ENCODE measurements around the gene IER3. TPM values are rescaled to one million over a fixed set of nuclear protein-coding genes. Genes with fewer than 3 reads are reported as not detected.

The IER3 gene
- total RNA-seq, 1 donor from 2014 or later: 285 TPM

DNA sequence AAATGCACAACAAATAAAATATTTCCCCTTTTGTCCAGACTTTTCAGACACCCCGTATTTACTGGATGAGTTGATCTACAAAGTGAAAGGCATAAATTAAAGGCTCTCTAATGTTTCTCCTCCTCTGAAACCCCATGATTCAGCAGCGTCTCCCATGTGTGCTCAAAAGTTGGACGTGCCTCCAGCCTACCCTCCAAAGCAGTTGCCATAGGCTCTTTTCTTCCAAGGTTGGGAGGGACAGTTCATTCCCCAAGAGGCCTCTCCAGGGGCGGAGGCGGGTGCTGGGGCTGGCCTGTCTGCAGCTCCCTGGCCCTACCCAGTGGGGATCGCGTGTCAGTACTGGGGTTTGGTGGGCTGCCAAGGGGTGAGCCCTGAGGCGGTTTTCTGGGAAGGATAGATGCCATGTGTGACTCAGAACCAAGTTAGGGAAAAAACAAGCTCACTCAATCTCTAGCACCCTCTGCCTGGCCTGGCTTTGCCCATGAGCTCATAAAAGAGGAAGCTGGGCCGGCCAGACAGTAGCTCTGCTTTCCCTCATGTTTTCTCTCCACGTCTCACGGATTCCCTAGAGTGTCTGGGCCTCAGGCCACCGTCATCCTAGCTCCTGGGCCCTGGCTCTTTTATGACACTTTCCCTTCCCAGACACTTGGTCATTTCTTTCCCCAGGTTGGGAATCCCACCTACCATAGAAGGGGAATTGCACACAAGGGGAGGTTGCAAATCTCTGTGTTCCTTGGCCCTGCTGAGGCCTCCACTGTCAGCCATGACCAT, 8.0 kb upstream of the IER3 start:
- intact Hi-C loops (cut with DNase I): loop anchor here (2.0 kb wide), 1 partner anchor 28 kb away; no protein-coding TSS in a partner anchor
- DNase-seq (ENCODE audit: low spot score): peak; percentile 95

DNA sequence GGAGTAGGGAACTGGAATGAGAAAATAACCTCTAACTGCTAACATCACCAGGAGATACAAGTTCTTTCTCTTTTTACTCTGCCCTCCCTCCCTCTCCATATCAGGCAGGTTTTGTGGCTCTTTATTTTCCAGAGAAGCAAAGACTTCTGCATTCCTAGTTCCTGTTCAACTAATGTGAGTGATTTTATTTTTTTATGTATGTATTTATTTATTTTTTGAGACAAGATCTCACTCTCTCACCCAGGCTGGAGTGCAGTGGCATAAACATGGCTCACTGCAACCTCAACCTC, 6.0 kb upstream of the IER3 start:
- intact Hi-C loops (cut with DNase I): no loop called here
- DNase-seq (ENCODE audit: low spot score): no peak

DNA sequence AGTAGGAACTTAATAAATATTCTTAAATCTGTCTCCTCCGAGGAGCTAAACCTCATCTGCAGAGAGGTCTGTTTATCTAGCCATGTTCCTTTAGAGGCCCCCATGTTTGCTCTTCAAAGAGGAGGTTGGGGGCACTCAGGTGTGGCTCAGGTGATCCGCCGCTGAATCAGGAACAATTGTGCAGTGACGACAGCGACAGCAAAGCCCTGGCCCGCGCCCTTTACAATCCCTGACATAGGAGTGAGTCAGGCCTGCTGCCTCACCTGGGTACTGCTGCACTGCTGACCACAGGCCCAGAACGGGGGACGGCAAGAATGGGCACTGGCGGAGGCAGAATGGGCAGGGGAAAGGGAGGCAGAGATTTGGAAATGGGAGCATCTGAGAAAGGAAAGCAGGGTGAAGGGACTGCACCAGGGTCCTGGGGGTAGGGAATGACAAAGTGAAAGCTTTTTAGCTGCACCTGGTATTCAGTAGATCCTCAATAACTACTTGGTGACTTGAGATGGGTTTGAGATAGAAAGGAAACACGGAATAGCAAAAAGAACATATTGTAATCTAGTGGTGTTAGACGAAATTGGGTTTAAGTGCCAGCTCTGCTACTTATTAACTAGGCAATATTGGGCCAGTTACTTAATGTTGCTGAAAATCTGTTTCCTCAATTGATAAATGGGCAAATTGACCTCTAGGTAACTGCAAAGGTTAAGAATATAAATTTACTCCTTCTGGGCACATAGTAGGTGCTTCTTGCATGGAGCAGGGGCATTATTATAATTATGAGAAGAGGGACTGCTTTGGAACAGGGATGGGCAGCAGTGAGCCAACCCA, 5.4 kb upstream of the IER3 start:
- no peak for DNase-seq (ENCODE audit: low spot score)
- intact Hi-C loops (cut with DNase I): no loop called here

DNA sequence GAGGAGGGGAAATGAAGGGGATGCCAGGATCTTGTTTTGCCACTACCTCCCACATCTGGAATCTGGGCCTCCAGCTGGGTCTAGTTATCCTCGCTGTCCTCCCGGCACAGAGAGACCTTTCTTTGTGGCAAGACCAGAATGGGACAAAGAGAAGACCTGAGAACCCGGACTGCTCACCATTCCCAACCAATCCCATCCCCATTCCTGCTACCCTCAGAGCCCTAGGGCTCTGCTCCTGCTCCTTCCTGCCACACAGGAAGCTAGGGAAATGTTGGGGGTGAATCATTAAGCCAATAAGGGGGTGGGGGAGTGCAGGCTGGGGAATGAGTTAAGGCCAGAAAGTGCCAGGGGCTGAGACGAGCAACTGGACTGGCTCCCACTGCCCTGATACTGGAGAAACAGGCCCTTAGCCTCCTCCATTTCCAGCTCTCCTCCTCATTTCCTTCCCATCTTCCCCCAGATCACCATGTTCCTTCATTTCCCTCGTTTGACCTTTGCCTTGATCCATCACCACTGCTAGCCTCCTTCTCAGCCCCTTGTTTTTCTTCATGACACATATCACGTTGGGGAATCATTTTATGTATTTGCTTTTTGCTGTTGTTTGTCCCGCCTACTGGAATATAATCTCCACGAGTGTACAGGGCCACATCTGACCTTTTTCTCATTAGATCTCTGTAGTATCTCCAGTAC, 4.6 kb upstream of the IER3 start:
- no peak for DNase-seq (ENCODE audit: low spot score)
- intact Hi-C loops (cut with DNase I): no loop called here

DNA sequence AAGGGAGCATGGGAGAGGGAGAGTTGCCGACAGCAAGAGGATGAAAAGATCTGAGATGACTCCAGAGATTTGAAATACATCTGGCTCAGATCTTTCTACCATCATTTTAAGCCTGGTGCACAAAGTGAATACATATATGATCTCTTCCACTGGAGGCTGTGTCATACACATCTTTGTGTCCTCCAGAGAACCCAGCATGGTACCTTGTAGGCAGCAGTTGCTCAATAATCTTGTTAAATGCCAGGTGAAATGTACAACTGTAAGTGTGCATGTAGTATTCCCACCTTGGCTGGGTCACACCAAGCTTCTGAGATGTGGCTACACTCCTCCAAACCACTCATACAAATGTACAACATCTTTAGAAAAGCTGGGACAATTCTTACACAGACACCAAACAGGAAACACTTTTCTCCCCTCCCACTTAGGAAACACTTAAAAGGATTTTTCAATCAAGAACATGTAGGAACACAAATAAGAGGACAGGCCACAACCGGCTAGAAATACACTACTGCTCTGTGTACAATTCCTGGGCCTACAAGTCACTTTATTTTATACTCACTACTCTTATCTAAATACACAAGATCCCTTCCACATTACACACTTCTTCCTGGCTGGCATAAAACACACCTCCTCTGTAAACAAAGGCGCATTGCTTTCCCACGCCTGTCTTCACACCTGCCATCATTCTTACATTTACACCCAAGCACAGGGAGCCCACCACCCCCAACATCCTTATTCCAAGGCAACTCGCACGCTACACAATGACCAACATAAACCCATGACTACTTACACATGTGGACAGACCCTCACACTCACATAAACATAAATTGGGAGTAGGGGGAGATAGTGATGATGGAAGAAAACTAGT, 3.8 kb upstream of the IER3 start:
- intact Hi-C loops (cut with DNase I): loop anchor here (2.0 kb wide), 1 partner anchor 135 kb away; no protein-coding TSS in a partner anchor
- DNase-seq (ENCODE audit: low spot score): no peak

DNA sequence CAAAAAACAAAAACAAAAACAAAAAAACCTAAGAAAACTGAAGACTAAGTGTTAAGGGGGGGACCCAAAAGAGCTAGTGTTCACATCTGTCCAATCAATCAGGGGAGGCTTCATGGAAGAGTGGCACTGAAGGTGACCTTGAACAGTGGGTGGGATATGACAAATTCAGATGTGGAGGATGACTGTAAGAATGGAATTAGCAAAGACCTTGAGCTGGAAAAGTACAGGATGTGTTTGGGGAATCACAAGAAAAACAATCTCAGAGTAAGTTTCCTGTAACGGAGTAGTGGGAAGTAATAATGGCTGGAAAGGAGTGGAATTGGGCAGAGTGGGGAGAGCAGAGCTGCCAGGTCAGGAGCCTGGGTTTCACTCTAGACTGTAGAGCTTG, 2.9 kb upstream of the IER3 start:
- no peak for DNase-seq (ENCODE audit: low spot score)
- intact Hi-C loops (cut with DNase I): loop anchor here (2.0 kb wide), 1 partner anchor 136 kb away; no protein-coding TSS in a partner anchor

DNA sequence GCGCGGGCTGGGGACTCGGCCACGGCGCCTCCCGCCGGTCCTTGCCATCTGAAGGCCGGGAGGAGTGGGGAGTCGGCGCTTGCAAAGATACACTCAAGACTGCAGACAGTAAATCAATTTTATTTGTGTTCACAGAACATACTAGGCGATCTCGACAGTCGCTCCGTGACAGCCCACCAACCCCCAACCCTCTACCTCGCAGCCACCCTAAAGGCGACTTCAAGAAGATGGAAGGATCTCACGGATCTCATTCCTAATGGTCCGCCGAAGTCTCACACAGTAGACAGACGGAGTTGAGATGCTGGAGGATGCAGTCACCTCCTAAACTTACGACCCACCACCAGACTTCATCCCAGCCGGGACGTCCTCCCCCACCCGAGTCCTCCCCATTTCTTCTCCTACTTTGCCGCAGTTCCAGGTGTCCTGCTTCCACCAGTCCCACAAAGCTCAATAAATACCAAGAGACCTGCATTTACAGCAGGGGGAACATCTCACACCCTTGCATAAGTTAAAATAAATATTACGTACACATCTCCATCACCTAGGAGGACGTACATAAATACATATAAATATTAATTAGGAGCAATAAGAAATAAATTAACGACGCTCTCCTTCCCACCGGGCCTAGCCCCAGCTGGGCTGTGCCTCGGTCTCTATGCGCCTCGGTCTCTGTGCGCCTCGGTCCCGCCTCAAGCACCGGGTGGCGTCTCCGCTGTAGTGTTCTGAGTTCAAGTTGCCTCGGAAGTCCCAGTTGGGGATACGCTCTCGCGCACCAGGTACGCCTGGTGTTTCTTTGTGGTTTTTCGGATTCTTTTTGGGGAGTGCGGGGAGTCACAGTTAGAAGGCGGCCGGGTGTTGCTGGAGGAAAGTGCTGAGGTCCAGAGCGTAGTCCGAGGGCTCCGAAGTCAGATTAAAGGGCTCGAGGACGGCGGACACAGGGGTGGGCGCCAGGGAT, 971 bp downstream of the IER3 start:
- DNase-seq (ENCODE audit: low spot score): no peak
- intact Hi-C loops (cut with DNase I): loop anchor here (2.0 to 5.0 kb wide), 4 partner anchors 23 to 79 kb away; partner anchors contain the start of genes PPP1R18 and TUBB

DNA sequence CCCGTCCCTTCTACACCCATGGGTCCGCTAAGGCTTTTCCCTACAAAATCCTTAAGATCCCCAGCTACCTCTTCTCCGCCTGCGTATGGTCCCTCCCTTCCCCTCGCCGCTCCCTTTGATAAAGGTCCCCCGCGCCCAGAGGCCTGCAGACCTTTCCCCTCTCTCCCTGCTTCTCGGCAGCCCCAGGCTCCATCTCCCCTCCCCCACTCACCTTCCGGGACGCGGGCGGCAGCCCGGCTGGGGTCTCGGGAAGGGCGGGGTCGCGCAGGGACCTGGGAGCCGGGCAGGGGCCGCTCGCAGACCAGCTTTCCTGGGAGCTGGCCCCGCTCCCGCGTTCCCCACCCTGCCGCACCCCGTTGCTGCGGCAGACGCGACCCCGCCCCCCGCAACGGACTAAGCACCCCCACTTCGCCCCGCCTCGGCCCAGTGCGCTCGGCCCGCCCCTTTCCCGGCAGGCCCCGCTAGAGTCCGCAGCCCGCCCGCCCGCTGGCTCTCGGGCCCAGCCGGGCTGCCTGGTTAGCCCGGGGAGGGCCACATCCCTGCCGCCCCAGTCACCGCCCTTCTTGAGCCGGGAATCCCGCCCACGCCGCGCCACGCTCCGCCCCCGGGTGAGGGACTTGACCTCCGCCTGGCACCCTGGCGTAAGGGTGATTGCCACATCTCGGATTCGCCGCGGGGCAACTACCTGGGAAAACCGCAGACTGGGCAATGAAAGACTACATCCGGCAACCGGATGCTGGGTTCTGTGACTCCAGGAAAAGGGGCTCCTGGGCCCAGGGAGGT, 1.8 kb downstream of the IER3 start, which contains the start of gene FLOT1:
Gene FLOT1 (minus strand): TSS at position 372 of the 783 bp plus-strand sequence. CDS start 498 bp downstream, outside the sequence.
- intact Hi-C loops (cut with DNase I): loop anchor here (2.0 to 5.0 kb wide), 4 partner anchors 22 to 80 kb away; partner anchors contain the start of genes PPP1R18 and TUBB
- DNase-seq (ENCODE audit: low spot score): peak; percentile 99

DNA sequence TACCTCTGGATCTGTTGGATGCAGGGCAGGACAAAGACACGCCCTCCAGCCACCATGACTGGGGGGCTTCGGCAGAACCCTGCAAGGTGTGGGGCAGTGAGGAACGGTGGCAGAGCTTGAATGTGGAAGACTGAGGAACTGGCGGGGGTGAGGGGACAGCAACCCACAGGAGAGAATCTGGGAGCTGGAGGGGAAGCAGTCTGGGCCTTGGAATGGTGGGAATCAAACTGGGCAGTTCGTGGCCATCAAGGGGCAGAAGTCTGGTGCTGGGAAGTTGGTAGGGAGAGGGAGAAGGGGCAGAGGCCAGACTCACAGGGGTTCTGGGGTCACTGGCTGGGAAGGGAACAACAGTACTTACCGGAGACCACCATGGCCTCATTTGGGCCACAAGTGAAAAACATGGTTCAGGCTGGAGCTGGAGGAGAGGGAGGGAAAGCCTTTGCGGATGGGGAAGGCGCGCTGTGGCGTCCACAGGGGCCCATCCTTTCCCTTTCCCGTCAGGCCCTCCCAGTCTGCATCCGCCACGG, 2.5 kb downstream of the IER3 start:
- DNase-seq (ENCODE audit: low spot score): no peak
- intact Hi-C loops (cut with DNase I): loop anchor here (2.0 to 5.0 kb wide), 4 partner anchors 21 to 80 kb away; partner anchors contain the start of genes PPP1R18 and TUBB

DNA sequence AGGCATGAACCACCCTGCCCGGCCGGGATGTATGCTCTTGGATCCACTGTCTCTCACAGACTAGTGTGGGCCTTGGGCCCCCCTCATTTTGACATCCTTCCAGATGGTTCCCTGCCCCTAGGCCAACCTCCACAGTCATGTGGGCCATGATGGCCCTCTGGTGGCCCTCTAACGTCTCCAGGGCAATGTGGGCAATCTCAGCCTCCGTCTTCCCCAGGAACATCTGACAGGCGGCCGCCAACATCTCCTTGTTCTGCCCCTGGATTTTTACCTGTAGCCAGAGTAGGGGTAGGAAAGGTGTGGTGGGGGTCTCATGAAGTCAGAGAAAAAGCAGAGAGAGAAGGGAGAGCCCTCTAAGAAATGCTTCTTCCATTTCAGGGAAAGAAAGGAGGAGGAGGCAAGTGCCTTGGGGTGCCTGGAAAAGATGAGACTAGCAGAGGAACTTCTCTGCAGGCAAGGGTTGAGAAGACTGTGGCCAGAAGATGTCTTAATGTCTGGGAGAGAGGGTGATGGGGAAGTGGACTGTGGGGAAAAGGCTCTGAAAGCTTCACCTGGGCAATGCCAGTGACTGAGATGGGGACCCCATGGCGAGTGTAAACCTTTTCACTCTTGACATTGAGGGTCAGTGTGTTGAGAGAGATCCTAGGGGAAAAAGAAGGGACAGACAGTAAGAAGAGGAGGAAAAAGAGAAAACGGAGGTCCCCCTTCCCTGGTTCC, 3.1 kb downstream of the IER3 start:
- intact Hi-C loops (cut with DNase I): loop anchor here (5.0 kb wide), 1 partner anchor 81 kb away; no protein-coding TSS in a partner anchor
- no peak for DNase-seq (ENCODE audit: low spot score)

DNA sequence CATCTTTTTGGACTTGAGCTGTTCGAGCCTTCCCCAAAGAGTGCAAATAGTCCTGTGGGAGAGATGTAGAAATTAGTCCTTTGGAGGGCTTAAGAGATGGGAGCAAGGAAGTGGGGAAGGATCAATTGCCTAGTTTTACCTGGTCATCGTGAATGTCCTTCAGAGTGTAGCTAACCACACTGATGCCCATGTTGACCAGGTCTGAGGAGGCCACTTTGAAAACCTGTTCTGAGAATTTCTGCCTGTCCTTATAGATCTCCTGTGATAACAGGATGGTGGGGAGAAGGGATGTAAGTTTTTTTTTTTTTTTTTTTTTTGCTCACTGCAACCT, 3.8 kb downstream of the IER3 start:
- intact Hi-C loops (cut with DNase I): loop anchor here (5.0 kb wide), 1 partner anchor 82 kb away; no protein-coding TSS in a partner anchor
- DNase-seq (ENCODE audit: low spot score): no peak

DNA sequence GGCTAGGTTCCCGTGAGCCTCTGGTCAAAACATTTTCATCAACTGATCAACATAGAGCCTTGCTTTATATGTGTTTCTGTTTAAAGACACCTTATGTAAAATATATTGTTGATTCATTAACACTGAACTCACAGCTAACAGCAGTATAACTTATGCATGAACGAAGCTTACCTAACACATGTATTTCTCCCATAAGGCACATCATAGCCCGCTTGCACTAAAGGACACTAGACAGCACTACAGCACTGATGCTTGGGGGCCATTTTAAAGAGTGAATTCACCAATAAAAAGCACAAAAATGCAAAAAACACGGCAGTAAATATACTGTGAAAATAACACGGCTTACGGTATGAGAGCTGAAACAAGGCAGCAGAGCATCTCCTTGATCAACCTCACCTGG, 5.8 kb downstream of the IER3 start:
- DNase-seq (ENCODE audit: low spot score): no peak
- intact Hi-C loops (cut with DNase I): no loop called here

DNA sequence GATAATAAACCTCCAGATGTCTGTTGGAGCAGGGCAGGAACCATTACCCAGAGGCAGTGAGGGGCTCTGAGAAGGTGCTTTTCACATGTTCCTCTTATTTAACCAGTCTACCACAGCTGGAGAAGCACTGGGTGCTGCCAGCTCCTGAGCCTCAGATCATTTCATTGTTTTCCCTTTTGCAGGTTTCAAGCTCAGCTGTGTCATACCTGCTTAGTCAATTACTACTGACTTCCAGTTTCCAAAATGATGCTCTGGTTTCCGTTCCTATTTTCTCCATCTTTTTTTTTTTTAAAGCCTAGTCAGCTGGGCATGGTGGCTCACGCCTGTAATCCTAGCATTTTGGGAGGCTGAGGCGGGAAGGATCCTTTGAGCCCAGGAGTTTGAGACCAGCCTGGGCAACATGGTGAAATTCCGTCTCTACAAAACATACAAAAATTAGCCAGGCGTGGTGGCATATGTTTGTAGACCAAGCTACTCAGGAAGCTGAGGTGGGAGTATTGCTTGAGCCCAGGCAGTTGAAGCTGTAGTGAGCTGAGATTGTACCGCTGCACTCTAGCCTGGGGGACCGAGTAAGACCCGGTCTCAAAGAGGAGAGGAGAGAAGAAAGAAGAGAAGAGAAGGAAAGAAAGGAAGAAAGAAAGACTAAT, 8.6 kb downstream of the IER3 start:
- intact Hi-C loops (cut with DNase I): no loop called here

DNA sequence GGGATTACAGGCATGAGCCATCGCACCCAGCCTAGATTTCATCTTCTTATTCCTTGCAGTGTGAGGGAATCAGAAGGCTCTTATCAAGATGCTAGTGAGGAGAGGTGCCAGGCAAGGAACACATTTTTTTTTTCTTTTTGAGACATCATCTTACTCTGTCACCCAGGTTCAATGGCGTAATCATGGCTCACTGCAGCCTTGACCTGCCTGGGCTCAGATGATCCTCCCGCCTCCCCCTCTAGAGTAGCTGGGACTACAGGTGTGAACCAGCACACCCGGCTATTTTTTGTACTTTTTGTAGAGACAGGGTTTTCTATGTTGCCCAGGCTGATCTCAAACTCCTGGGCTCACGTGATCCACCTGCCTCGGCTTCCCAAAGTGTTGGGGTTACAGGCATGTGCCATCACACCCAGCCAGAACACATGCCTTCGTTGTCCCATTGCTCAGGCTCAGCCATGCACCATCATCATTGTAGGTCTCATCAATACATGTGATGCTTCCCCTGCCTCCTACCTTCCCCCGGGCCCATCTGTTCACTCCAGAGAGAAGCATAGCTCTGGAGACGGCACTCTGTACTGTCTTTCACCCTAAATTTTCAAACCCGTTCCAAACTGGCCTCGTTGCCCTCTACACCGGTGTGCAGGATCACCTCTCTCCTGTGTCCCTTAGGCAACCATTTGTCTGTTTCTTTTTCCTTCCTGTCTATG, 12.0 kb downstream of the IER3 start:
- DNase-seq (ENCODE audit: low spot score): no peak
- intact Hi-C loops (cut with DNase I): no loop called here

More for the DNA sequence above, 8.6 kb downstream of the IER3 start:
- DNase-seq (ENCODE audit: low spot score): no peak
